SU-DHL-6 (cell line): Measurements from ENCODE around the gene PPP2R1A.

Experiments used
- CTCF ChIP-seq: fragments of 200-600 bp; sonication (generic); IDR thresholded peaks from one replicate; pipeline ENCODE4 v1.5.1; 2017; ENCODE audit warnings: antibody characterized with exemption, mild to moderate bottlenecking, low read length, moderate library complexity; ENCODE audit not compliant: insufficient read depth, poor library complexity, severe bottlenecking
- EZH2phosphoT487 ChIP-seq: fragments of 200-600 bp; sonication (generic), shearing (Covaris generic); conservative IDR thresholded peaks from 2 replicates; pipeline ENCODE4 v1.6.1; 2018; ENCODE audit warnings: mild to moderate bottlenecking, antibody characterized with exemption, low read length, moderate library complexity, mixed read lengths

GRCh38 chr19:52212572-52213255, 22.9 kb downstream of the PPP2R1A start:
- TF ChIP-seq CTCF: no peak
- no peak for TF ChIP-seq EZH2phosphoT487
